Measurements from ENCODE around the gene TMEM217.

The TMEM217 gene

DNA sequence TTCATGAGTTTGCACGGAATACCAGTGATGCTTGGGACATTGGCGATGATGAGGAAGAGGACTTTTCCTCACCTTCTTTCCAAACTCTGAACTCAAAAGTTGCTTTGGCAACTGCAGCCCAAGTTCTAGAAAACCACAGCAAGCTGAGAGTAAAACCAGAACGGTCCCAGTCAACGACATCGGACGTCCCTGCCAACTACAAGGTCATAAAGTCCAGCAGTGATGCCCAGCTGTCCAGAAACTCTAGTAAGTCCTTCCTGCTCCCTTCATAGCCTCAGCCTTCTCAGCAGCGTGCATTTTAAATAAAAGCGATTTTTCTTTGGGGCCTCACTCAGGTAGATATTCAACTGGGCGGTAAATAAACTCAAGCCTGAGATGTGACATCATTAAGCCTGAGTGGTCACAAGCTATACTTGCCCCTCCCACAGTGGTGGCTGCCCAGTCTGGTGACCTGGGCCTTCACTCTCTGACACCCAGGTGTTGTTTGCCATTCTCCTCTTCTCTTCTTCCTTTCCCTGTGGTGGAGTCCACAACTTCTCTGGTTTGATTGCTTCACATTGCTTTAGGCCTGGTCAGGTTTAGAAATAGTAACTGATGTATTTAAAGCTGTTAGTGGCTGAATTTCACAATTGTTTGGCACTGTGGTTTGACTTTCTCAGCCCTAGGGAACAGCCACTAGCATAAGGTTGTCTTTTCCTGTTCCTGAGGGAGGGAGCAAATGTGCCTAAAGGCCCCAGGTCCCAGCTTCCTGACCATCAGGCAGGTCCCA lies 21.6 kb upstream of the TMEM217 start:
- DNase-seq, result no peak

DNA sequence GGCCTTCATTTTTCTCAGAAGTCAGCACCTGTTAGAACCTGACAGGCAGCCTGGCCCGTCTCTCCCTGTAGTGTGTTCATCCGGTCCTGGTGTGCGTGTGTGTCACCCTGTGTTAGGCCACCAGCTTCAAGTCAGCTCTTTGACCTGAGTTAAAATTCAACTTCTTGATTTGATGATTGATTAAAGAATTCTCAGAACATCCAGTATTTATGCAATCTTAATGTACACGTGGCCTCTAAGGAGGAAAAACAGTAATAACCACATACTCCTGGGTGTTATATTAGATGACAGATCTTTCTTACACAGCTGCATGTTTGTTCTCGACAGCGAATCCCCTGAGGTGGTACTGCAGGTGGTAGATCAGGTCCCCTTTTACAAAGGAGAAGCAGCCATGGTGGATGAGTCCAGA lies 19.1 kb upstream of the TMEM217 start:
- DNase-seq, result no peak

DNA sequence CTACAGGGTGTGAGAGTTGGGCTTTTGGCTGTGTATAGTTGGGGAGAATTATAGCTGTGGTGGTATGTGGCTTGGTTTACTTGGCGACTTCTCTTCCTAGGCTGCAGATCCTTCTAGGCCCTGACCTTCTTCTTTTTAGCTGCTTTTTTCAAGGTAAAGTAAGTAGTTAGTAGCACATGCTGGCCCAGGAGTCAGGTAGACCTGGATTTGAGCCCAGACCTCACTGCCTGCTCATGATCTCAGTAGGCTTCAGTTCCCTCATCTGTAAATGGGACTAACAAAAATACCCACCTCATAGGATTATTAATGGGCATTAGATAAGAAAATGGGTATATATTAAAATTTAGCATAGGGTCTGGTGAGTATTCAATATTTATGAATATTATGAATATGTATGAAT lies 17.4 kb upstream of the TMEM217 start:
- DNase-seq, result no peak

DNA sequence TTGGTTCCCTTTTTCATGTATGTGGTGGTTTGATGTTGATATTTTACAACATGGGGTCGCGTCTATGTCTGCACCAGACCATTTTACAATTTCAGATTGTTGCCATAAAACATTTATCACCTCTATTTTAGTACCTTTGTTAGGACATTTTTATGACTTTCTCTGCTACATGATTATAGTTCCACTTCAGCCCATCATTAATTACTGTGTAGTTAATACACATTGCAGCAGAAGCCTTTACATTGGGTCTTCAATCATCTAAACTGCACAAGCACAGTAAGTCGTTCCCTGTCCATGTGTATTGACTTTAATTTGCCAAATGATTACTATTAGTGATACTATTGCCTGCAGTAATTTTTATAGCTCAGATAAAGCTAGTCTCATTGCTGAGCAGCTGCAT lies 15.7 kb upstream of the TMEM217 start:
- no peak for DNase-seq

DNA sequence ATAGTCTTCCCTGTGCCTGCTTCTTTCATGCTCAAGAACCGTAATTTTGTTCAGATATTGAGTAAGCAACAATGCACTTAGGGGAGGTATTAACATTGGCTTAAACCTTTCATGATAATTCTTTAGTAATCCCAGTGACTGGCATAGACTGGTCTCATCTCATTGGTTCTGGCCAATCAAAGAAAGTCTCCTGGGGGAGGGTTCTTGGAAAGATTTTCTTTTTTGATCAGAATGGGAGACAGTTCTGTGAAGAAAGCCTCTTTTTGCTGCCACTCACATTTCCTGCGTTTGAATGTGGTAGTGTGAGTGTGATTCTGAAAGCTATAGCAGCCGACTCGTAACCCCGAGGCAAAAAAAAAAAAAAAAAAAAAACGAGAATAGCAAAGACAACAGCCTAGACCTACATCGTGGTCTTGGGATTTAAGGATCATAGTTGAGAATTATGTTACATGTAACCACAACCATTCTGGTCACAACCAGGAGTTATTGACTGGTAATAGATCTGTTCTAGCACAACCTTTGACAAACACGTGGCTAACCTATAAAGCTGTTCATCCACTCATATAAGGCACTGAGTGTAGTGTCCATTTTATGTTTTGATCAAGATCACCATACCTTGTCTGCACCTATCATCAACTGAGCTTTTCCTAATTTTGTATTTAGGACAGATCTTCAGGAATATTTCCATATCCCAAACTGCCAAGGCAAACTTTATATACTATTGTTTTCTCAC lies 15.1 kb upstream of the TMEM217 start:
- no peak for DNase-seq

DNA sequence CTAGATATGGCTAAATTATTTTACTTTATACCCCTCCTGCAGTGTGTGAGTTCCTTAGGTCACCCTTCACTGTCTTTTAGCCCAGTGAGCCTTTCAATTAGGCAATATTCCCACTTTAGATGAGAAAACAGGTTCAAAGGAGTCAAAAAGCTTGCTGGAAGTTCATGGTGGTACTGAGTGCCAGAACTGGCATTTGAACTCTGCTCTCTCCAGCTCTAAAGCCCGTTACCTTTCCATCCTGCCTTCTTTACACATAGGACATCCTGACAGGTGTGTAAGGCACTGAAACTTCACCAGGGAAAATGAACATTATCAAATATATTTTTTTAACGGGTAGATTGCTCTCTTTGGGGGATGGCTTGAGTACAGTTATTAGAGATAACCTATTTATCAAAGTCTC lies 11.2 kb upstream of the TMEM217 start:
- no peak for DNase-seq

DNA sequence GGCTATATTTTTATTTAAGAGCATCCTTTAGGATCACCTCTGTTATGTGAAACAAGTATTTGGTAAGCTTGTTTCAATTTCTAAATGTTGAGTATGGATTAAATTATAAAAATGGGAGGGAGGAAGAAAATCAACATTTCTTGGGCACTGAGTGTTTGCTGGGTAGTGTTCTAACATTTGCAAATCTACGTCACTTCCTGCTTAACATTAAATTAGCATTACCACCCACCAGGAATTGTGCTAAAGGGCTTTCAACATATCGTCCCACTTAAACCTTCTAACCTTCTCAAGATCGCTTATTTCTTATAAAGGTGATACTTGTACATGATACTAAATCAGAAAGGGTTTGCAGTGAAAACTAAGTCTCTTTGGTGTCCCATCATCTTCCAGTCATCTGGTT lies 7.9 kb upstream of the TMEM217 start:
- DNase-seq, result no peak

DNA sequence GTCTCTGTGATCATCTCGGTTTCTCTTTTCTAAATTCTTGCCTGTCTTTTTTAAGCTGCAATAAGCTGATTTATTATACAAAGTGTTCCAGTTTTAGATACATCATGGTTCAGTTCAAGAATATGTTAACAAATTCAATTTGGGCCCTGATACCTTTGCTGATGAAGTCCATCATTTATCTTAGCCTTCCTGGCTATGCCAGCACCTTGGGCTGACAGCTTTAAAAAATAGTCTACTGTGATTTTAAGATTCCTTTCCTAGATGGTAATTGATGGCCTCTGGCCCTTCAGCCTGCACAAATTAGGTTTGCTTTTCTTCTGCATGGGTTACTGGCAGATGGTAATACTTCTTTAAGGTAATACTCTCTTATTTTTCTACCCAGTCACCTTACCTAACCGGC lies 7.1 kb upstream of the TMEM217 start:
- no peak for DNase-seq

DNA sequence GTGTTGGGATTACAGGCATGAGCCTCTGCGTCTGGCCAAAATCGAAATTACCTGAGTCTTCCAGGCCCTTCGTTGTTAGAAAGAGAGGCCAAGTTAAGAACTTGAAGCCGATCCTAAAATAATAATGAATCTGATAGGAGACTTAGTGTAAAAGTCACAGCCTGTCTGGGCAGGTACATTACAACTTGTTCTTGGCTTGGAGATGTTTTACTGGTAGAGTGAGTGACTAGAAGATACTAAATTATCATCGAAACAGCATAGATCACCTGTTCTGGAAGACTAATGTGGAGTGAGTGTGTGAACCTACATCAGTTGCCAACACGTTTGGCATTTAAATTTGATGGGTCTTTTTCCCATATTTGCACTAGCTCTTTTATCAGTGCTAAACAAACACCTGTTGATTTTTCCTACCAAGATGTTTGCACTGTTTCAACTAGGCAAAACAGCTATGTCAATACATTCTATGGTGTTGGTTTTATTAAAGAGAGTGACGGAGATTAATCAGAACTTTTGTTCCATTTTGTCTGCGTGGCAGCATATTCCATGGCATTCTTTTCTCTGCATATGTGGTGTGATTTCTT lies 4.6 kb upstream of the TMEM217 start:
- DNase-seq, result no peak

DNA sequence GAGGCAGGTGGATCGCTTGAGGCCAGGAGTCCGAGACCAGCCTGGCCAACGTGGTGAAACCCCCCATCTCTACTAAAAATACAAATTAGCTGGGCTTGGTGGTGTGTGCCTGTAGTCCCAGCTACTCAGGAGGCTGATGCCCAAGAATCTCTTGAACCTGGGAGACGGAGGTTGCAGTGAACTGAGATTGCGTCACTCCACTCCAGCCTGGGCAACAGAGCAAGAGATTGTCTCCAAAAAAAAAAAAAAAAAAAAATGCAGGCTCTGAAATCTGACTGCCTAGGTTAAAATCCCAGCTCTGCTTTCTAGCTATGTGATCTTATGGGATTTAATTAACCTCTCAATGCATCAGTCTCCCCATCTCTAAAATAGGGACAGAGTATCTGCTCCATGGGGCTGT lies 3.3 kb upstream of the TMEM217 start:
- DNase-seq, result no peak

DNA sequence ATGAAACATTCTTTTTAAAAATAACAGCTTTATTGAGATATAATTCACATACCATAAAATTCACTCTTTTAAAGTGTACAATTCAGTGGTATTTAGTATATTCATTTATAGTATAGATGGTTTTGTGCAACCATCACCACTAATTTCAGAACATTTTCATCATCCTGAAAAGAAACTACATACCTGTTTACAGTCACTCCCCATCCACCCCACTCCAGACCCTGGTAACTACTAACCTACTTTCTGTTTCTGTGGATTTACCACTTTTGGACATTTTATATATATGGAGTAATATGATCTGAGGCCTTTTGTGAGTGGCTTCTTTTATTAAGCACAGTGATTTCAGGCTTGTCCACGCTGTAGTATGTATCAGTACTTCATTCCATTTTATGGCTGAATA lies 2.5 kb upstream of the TMEM217 start:
- no peak for DNase-seq

DNA sequence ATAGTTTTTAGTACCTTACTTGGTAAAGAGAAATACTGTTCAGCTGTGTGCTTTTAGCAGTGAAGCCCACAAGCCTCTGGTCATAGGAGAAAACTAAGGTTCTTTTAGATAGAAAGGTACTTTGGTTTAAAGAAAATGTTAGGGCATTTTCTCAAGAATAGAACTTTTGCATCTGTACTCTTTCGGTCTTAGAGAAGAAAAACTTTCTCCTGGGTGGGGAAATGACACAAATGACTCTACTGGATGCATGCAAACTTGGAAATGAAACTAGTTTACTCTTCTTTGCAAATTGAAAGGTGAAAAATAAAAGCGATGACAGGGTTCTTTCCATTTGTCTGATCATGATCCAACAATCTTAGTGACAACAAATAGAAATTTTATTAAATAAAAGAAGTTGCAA lies 2.1 kb upstream of the TMEM217 start:
- DNase-seq, result no peak

DNA sequence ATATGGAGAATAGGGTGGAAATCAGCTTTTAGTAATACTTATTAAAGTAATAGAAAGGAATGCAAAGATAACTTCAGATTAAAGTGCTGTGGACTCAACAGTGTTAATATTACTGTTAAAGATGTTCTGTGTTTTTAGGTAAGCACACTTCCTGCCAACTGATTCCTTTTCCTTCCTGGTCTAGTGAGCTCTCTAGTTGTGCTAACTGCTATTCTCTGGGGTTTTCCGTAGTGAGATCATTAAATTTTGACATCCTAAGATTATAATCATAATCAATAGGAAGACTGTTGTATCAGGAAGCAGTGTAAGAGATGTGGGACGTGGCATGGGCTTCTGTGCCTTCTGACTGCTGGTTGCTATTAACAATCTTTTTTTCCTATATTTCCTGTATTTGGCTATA lies 1.2 kb upstream of the TMEM217 start:
- no peak for DNase-seq

DNA sequence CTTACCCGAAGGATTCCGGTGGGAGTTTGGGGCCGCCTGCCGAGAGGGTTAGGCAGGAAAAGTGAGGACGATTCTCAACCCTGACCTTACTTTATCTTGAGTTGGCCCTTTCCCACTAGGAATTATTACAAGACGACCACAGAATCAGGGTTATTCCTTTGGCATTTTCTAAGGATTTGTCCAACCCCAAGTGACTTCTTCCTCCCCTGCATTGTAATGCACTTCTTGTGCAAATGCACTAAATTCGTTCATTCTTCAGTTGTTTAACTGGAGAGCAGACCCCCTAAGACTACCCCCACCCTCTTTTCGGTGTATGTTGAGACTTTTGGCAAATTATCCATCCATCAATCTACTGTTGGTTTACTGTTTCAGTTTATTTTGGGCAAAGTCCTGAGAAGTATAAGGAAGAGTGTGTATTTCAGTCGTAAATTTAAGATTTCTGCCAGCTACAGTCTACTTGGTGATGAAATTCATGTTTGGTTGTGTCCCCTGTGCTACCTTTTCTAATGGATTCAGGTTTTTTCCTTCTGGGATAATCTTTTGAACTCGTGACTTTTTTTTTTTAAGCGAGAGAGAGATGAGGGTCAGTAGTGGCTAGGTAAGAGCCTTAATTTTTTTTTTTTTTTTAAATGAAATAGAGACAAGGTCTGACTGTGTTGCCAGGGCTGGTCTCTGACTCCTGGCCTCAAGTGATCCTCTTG lies 611 bp upstream of the TMEM217 start:
- no peak for DNase-seq

DNA sequence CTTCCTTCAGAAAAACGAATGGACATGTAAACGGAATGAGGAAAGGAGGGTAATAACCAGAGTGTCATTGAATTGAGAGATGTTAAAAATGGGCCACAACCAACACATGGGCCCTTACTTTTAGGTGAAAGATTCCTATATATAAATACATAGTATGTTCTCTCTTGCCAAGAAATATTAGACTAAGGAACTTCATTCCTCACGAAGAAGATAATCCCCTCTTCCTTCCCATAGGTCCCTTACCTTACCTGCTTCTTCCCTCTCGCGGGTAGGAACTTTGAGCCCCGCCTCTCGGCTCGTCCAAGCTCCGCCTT lies 667 bp downstream of the TMEM217 start:
- no peak for DNase-seq

DNA sequence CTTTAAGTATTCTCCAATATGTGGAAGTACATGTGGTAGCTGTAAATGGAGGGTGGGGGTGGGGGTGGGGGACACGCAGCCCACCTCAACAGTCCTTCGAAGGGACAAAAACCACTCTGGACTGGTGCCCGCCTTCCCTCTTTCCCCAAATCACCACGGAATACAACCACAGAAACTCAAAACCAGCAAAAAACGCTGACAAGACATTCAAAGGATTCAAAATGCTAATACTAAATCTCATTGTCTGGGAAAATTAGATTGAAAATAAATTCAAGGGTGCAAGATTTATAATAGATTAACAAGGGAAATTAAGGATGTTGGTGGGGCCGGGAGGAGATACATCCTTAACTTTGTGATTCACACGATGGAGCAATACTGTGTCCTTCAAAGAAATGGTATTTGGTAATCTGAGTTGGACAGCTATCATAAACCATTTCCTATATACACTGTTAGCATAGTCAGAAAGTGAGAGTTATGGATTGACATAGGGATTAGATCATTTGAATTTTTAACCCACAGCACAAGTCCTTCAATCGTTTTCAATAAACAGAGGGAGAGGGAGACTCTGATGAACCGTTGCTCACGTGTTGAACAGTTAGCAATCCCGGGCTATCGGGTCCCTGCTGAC lies 1.1 kb downstream of the TMEM217 start:
- no peak for DNase-seq

DNA sequence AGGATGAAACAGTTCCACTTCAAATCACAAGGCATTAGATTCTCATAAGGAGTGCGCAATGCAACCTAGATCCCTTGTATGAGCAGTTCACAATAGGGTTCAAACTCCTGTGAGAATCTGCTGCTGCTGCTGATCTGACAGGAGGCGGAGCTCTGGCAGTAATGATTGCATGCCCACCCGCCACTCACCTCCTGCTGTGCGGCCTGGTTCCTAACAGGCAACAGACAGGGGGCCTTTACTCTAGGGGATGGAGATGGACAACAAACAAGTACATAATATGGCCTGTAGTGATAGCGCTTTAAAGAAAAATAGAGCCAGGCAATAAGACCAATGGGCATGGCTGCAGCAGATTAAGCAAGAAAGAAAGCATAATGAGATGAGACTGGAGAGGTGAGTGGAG lies 3.1 kb downstream of the TMEM217 start:
- no peak for DNase-seq

DNA sequence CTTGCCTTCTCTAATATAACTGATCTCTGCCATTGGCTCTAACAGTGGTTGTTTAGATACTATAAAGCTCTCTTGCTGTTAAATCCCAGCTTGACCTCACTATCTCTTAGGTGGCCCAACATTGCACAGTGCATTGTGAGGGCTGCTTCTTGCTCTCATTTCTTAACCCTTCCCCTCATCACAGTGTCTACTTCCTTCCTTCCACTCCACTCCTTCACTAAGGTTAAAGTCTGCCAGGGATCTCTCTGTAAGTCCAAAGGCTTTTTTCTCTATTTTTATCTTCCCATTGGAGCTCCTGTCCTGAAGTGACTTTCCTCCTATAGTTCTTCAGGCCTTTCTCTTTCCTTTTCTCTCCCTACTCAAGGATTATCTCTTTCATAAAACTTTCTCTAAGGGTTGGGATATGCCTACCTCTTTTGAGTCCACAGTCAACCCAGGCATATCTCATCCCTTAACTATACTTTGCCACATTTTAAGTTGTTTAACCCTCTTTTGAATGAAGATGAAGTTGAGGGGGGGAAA lies 4.4 kb downstream of the TMEM217 start:
- no peak for DNase-seq

DNA sequence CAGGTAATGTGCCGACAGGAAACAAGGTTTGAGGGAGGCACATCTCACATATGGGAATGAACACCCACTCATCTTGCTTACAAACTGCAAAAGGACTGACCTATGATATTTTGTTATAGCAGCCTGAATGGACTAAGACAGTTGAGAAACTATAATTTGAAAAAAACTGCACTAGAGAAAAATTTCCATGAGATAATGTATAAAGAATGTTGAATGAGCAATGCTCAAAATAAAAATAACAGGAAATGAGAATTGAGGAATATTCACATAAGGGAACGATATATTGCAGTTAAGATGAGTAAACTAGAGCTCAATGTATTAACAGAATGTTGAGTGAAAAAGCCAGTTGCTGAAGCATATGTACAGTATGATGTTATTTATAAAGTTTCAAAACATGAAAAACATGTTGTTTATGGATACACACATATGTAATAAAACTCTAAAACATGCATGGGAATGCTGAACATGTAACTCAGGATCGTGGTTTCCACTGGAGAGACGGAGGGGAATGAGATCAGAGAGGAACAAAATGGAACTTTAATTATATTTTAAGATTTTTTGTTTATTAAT lies 6.6 kb downstream of the TMEM217 start:
- no peak for DNase-seq

DNA sequence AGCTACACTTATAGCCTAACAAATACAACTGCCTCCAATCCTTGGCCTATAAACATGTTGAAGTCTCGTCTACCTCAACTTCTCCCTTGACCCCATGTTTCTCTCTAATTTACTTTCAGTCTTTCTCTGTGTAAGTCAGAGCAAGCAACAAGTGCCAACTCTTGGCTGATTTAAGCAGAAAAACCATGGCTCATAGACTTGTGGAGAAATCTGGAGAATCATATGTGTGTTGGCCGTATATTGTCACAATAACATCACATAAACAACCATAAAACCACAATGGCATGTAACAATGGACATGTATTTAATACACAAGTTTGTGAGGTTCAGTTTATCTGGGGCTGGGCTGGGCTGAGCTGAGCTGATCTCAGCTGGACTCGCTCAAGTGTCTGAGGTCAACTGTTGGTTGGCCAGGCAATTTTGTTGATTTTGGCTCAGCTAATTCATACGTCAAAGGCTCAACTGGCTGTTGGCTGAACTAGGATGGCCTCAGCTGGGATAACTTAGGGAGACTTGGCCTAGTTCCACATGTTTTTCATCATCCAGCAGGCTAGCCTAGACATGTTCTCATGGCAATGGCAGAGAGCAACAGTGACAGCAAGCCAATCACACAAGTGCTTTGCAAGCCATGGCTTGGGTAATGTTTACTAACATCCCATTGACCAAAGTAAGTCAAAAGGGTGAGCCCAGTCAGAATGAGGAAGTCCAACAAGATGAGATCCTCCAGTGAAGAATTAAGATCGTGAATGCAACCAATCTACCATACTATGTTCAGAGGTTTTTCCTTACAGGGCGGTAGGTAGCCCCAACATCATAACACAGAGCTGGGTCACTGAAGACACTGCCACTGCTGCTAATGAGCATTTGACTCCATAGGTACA lies 13.3 kb downstream of the TMEM217 start:
- DNase-seq, result no peak

DNA sequence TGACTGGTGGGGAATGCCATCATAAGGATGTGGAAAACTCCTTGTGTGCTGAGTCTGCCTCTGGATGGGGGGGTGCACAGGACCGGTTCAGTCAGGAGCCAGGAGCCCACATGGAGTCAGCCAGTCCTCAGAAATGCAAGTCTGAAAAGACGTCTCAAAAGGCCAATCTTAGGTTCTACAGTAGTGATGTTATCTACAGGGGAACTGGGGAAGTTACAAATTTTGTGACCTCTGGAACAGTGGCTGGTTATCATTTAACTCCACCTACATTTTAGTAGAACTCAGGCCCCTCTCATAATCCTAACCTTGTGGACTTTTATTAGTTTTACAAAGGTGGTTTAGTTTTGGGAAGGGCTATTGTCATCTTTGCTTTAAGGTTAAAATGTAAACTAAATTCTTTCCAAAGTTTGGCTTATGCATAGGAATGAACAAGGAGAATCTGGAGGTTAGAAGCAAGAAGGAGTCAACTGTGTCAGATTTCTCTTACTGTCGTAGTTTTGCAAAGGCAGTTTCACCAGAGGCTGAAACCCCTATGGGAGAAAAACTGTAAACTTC lies 14.1 kb downstream of the TMEM217 start:
- DNase-seq, result no peak
